ENCODE results near the gene LOXL1. TPM values are rescaled to one million over a fixed set of nuclear protein-coding genes. Genes with fewer than 3 reads are reported as not detected.

Gene LOXL1
- total RNA-seq, 1 donor from 2014 or later, result 7.8 TPM

DNA sequence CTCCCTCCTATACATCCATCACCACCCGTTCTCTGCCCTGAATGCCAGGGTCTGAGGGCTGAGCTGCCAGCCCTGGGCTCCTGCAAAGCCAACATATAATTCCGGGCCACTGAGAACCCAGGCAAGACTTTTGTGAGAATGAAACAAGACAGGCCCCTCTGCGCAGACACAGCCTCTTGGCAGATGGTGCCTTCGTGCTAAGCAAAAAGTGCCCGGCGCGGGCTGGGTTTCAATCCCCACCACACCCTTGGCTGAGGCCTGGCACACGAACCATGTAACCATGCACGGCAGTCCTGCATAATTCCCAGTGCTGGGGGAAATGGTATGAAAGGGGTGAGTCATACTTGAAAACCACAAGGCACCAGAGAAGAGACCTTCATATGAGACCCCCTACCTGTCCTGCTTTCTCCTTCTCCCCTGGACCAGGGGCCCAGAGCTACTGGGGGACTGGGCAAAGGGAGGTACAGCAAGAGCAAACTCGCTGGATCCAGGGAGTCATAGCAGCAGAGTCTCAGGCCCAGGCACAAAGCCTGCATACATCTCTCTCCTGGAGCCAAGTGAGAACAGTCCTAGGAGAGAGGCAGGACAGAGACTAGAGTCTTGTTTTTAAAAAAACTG lies 26.1 kb upstream of the LOXL1 start:
- no peaks in the 10 kb centered on the region for H3K36me3 ChIP-seq (ENCODE audit: control insufficient read depth in 3 of 3, insufficient read depth in 3 of 3, low read length in 3 of 3)
- H3K4me1 ChIP-seq (ENCODE audit: control insufficient read depth in 3 of 3, insufficient read depth in 3 of 3, low read length in 3 of 3), result no peaks in the 10 kb centered on the region
- H3K9ac ChIP-seq (ENCODE audit: low read depth in 1 of 3, low read length in 3 of 3), result no peak overlapping the region
- H3K27me3 ChIP-seq (ENCODE audit: control insufficient read depth in 3 of 3, insufficient read depth in 3 of 3, low read length in 3 of 3), result peaks cover 0 to 15% (median 0%) of the 10 kb centered on the region in 3 donors
- no peak overlapping the region for H3K27ac ChIP-seq (ENCODE audit: low read depth, low read length)
- H3K9me3 ChIP-seq (ENCODE audit: control insufficient read depth in 3 of 3, low read length in 3 of 3), result no peaks in the 10 kb centered on the region
- no peak overlapping the region for H3K4me3 ChIP-seq (ENCODE audit: low read length in 3 of 3)

DNA sequence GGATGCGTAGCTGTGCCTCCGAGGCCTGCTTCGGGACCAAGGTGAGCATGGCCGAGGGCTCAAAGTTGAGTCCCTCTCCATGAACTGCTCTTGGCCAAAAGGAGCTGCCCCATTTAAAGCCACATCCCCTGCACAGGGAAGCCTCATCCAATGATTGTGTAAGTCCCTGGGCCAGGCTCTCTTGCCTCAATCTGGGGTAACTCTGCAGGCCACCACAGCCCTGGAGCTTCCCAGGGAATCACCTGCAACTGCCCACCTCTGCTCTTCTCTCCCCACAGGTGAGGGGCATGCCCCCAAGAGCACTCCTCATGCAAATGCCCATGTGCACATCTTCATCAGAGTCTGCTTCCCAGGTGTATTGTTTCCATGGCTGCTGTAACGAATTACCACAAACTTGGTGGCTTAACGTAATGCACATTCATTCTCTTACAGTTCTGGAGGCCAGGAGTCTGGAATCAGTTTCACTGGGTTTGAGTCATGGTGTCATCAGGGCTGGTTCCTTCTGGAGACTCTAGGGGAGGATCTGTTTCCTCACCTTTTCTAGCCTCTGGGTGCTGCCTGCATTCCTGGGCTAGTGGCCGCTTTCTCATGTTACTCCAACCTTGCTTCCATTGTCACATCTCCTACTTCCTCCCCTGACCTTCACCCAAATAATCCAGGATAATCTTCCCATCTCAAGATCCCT lies 25.0 kb upstream of the LOXL1 start:
- no peaks in the 10 kb centered on the region for H3K9me3 ChIP-seq (ENCODE audit: control insufficient read depth in 3 of 3, low read length in 3 of 3)
- H3K36me3 ChIP-seq (ENCODE audit: control insufficient read depth in 3 of 3, insufficient read depth in 3 of 3, low read length in 3 of 3), result no peaks in the 10 kb centered on the region
- H3K9ac ChIP-seq (ENCODE audit: low read depth in 1 of 3, low read length in 3 of 3), result no peak overlapping the region
- no peak overlapping the region for H3K4me3 ChIP-seq (ENCODE audit: low read length in 3 of 3)
- H3K27me3 ChIP-seq (ENCODE audit: control insufficient read depth in 3 of 3, insufficient read depth in 3 of 3, low read length in 3 of 3), result peaks cover 0 to 6% (median 0%) of the 10 kb centered on the region in 3 donors
- H3K4me1 ChIP-seq (ENCODE audit: control insufficient read depth in 3 of 3, insufficient read depth in 3 of 3, low read length in 3 of 3), result no peaks in the 10 kb centered on the region
- no peak overlapping the region for H3K27ac ChIP-seq (ENCODE audit: low read depth, low read length)

GRCh38 chr15:73902121-73903020 lies 23.9 kb upstream of the LOXL1 start:
- Histone ChIP-seq H3K4me3 (ENCODE audit: low read length in 3 of 3) (no peak overlapping the region), H3K9me3 (ENCODE audit: control insufficient read depth in 3 of 3, low read length in 3 of 3) (no peaks in the 10 kb centered on the region), H3K36me3 (ENCODE audit: control insufficient read depth in 3 of 3, insufficient read depth in 3 of 3, low read length in 3 of 3) (no peaks in the 10 kb centered on the region), H3K27ac (ENCODE audit: low read depth, low read length) (no peak overlapping the region), H3K27me3 (ENCODE audit: control insufficient read depth in 3 of 3, insufficient read depth in 3 of 3, low read length in 3 of 3) (peaks cover 0 to 6% (median 0%) of the 10 kb centered on the region in 3 donors), H3K9ac (ENCODE audit: low read depth in 1 of 3, low read length in 3 of 3) (no peak overlapping the region), H3K4me1 (ENCODE audit: control insufficient read depth in 3 of 3, insufficient read depth in 3 of 3, low read length in 3 of 3) (no peaks in the 10 kb centered on the region)

DNA sequence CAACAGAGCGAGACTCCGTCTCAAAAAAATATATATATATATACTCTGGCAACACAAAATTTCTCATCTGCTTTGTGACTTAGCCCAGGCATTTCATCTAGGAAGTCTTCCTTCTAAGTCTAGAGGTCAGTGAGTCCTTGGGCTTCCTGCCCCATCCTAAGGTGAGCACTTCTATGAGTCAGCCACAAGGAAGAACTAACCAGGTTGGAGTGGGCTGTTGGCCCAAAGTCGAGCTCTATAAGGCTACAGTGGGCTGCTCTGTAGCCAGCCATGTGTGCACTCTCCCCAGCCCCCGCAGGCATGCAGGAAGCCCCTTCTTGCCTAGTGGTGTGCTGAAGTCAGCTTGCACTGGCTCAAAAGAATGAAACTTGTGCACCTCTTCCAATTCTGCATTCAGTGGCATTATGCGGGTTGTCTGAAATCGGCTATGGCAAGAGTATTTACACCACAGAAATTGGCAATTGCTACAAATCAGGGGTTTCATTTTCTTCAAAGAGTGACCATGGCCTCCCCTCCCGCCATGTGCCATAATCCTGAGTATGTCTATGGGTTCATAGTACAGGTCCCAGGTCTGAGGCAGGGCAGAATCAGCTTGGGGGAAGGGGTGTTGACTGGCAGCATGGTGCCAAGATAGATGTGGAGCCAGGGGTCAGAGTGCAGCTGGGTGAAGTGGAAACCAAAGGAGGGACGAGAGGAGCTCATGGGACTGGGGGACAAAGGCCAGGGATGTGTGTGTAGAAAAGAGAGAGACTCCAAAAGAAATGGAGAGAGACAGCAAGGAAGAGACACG lies 22.0 kb upstream of the LOXL1 start:
- no peaks in the 10 kb centered on the region for H3K36me3 ChIP-seq (ENCODE audit: control insufficient read depth in 3 of 3, insufficient read depth in 3 of 3, low read length in 3 of 3)
- H3K9me3 ChIP-seq (ENCODE audit: control insufficient read depth in 3 of 3, low read length in 3 of 3), result no peaks in the 10 kb centered on the region
- H3K9ac ChIP-seq (ENCODE audit: low read depth in 1 of 3, low read length in 3 of 3), result no peak overlapping the region
- no peak overlapping the region for H3K4me3 ChIP-seq (ENCODE audit: low read length in 3 of 3)
- H3K4me1 ChIP-seq (ENCODE audit: control insufficient read depth in 3 of 3, insufficient read depth in 3 of 3, low read length in 3 of 3), result peaks cover 0 to 6% (median 2%) of the 10 kb centered on the region in 3 donors
- H3K27me3 ChIP-seq (ENCODE audit: control insufficient read depth in 3 of 3, insufficient read depth in 3 of 3, low read length in 3 of 3), result peaks cover 0 to 6% (median 0%) of the 10 kb centered on the region in 3 donors
- H3K27ac ChIP-seq (ENCODE audit: low read depth, low read length), result no peak overlapping the region

- no peak overlapping the region for H3K9ac ChIP-seq (ENCODE audit: low read depth in 1 of 3, low read length in 3 of 3)
- H3K36me3 ChIP-seq (ENCODE audit: control insufficient read depth in 3 of 3, insufficient read depth in 3 of 3, low read length in 3 of 3), result no peaks in the 10 kb centered on the region
- H3K4me1 ChIP-seq (ENCODE audit: control insufficient read depth in 3 of 3, insufficient read depth in 3 of 3, low read length in 3 of 3), result peaks cover 0 to 6% (median 2%) of the 10 kb centered on the region in 3 donors
- no peak overlapping the region for H3K27ac ChIP-seq (ENCODE audit: low read depth, low read length)
- no peak overlapping the region for H3K4me3 ChIP-seq (ENCODE audit: low read length in 3 of 3)
- H3K9me3 ChIP-seq (ENCODE audit: control insufficient read depth in 3 of 3, low read length in 3 of 3), result no peaks in the 10 kb centered on the region
- peaks cover 0 to 6% (median 0%) of the 10 kb centered on the region in 3 donors for H3K27me3 ChIP-seq (ENCODE audit: control insufficient read depth in 3 of 3, insufficient read depth in 3 of 3, low read length in 3 of 3)
Observed at GRCh38 chr15:73905225-73905827, 20.9 kb upstream of the LOXL1 start.

GRCh38 chr15:73906346-73907034 lies 19.8 kb upstream of the LOXL1 start:
- no peak overlapping the region for H3K4me3 ChIP-seq (ENCODE audit: low read length in 3 of 3)
- peaks cover 0 to 12% (median 0%) of the 10 kb centered on the region in 3 donors for H3K27me3 ChIP-seq (ENCODE audit: control insufficient read depth in 3 of 3, insufficient read depth in 3 of 3, low read length in 3 of 3)
- peaks cover 0 to 6% (median 2%) of the 10 kb centered on the region in 3 donors for H3K4me1 ChIP-seq (ENCODE audit: control insufficient read depth in 3 of 3, insufficient read depth in 3 of 3, low read length in 3 of 3)
- H3K27ac ChIP-seq (ENCODE audit: low read depth, low read length), result no peak overlapping the region
- H3K9me3 ChIP-seq (ENCODE audit: control insufficient read depth in 3 of 3, low read length in 3 of 3), result no peaks in the 10 kb centered on the region
- H3K9ac ChIP-seq (ENCODE audit: low read depth in 1 of 3, low read length in 3 of 3), result no peak overlapping the region
- no peaks in the 10 kb centered on the region for H3K36me3 ChIP-seq (ENCODE audit: control insufficient read depth in 3 of 3, insufficient read depth in 3 of 3, low read length in 3 of 3)

- H3K36me3 ChIP-seq (ENCODE audit: control insufficient read depth in 3 of 3, insufficient read depth in 3 of 3, low read length in 3 of 3), result no peaks in the 10 kb centered on the region
- H3K4me3 ChIP-seq (ENCODE audit: low read length in 3 of 3), result no peak overlapping the region
- no peak overlapping the region for H3K9ac ChIP-seq (ENCODE audit: low read depth in 1 of 3, low read length in 3 of 3)
- no peak overlapping the region for H3K27ac ChIP-seq (ENCODE audit: low read depth, low read length)
- peaks cover 0 to 6% (median 2%) of the 10 kb centered on the region in 3 donors for H3K4me1 ChIP-seq (ENCODE audit: control insufficient read depth in 3 of 3, insufficient read depth in 3 of 3, low read length in 3 of 3)
- peaks cover 0 to 14% (median 3%) of the 10 kb centered on the region in 3 donors for H3K27me3 ChIP-seq (ENCODE audit: control insufficient read depth in 3 of 3, insufficient read depth in 3 of 3, low read length in 3 of 3)
- no peaks in the 10 kb centered on the region for H3K9me3 ChIP-seq (ENCODE audit: control insufficient read depth in 3 of 3, low read length in 3 of 3)
Observed at GRCh38 chr15:73907035-73907408, 19.2 kb upstream of the LOXL1 start.

DNA sequence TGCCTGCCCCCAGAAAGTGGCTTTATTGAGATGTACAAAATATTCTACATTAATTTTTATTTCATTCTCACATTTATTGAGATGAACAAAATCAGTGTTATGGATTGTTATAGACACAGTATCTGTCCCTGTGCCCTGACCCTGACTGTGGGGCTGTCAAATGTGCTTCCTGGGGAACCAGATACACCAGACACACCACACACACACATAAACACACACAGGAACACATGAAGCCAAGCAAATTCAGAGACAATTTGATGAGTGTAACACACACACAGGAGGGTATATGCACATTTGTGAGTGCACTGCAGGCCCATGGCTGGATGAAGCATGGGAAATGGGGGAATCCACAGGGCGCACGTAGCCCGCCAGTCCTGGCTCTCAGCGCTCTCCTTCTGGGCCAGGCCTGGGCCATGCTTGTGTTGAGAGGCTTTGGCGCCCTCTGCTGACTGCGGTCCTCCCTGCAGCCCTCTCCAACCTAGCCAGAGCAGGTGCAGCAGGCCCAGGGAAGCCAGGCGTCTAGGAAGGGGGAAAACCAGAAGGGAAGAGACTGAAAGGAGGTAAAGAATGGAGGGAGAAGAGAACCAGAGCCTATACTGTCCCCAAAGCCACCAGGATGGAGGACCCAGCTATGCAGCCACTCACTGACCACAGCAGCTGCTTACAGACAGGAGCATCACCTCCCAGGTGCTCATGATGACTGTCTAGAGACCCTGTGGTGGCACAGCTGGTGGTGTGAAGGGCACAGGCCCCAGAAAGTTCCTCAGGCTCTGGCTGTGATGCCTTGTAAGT lies 18.0 kb upstream of the LOXL1 start:
- no peak overlapping the region for H3K27ac ChIP-seq (ENCODE audit: low read depth, low read length)
- H3K27me3 ChIP-seq (ENCODE audit: control insufficient read depth in 3 of 3, insufficient read depth in 3 of 3, low read length in 3 of 3), result peaks cover 0 to 11% (median 3%) of the 10 kb centered on the region in 3 donors
- H3K9ac ChIP-seq (ENCODE audit: low read depth in 1 of 3, low read length in 3 of 3), result no peak overlapping the region
- no peaks in the 10 kb centered on the region for H3K36me3 ChIP-seq (ENCODE audit: control insufficient read depth in 3 of 3, insufficient read depth in 3 of 3, low read length in 3 of 3)
- peaks cover 0 to 6% (median 2%) of the 10 kb centered on the region in 3 donors for H3K4me1 ChIP-seq (ENCODE audit: control insufficient read depth in 3 of 3, insufficient read depth in 3 of 3, low read length in 3 of 3)
- no peaks in the 10 kb centered on the region for H3K9me3 ChIP-seq (ENCODE audit: control insufficient read depth in 3 of 3, low read length in 3 of 3)
- H3K4me3 ChIP-seq (ENCODE audit: low read length in 3 of 3), result no peak overlapping the region

All from skeletal muscle tissue (tissue), 4 donors.